Liver (tissue), 9 donors: ENCODE data around the gene SPHK1. TPM values are rescaled to one million over a fixed set of nuclear protein-coding genes. Genes with fewer than 3 reads are reported as not detected.

ENCODE experiments used
- DNase-seq: peaks from one replicate; pipeline ENCODE4 v3.0.0-alpha.2; 2017; ENCODE audit warnings: low spot score
- H3K27ac ChIP-seq, 2 donors: one replicate each; pipeline ENCODE4 v1.7.0; 2013; ENCODE audit warnings: inconsistent platforms in 2 of 2, low read length in 2 of 2, control low read depth in 1 of 2, low read depth in 1 of 2, mild to moderate bottlenecking in 1 of 2
- H3K27me3 ChIP-seq, 4 donors: one replicate each; pipeline versions ENCODE4 v1.6.1 to v1.7.0; 2013; ENCODE audit warnings: low read length in 3 of 4, inconsistent platforms in 1 of 4, mild to moderate bottlenecking in 1 of 4, moderate library complexity in 1 of 4; ENCODE audit not compliant: control insufficient read depth in 4 of 4, insufficient read depth in 4 of 4
- H3K36me3 ChIP-seq, 4 donors: one replicate each; pipeline versions ENCODE4 v1.6.1 to v1.7.0; 2013; ENCODE audit warnings: low read length in 3 of 4, mild to moderate bottlenecking in 3 of 4, low read depth in 1 of 4, moderate library complexity in 1 of 4; ENCODE audit not compliant: control insufficient read depth in 4 of 4, insufficient read depth in 3 of 4
- H3K4me1 ChIP-seq, 4 donors: one replicate each; pipeline versions ENCODE4 v1.6.1 to v1.7.0; 2013; ENCODE audit warnings: low read length in 3 of 4, mild to moderate bottlenecking in 3 of 4, moderate library complexity in 1 of 4; ENCODE audit not compliant: control insufficient read depth in 4 of 4, insufficient read depth in 4 of 4
- H3K4me3 ChIP-seq, 3 donors: one replicate each; pipeline versions ENCODE4 v1.6.1 to v1.7.0; 2013; ENCODE audit warnings: low read length in 3 of 3, control low read depth in 1 of 3, low read depth in 1 of 3, mild to moderate bottlenecking in 1 of 3
- H3K9ac ChIP-seq, 2 donors: one replicate each; pipeline ENCODE4 v1.7.0; 2013; ENCODE audit warnings: low read length in 2 of 2, mild to moderate bottlenecking in 2 of 2, moderate library complexity in 2 of 2, control low read depth in 1 of 2, low read depth in 1 of 2
- H3K9me3 ChIP-seq, 4 donors: one replicate each; pipeline versions ENCODE4 v1.6.1 to v1.7.0; 2013; ENCODE audit warnings: low read length in 3 of 4; ENCODE audit not compliant: control insufficient read depth in 4 of 4
- ATF3 ChIP-seq: IDR thresholded peaks from 2 replicates; pipeline ENCODE4 v1.6.1; 2016; ENCODE audit warnings: antibody characterized with exemption
- CTCF ChIP-seq: fragments of 150-350 bp; IDR thresholded peaks from 2 replicates; pipeline ENCODE4 v1.5.1; 2017; ENCODE audit warnings: improper control_type of control experiment, low read depth, low read length; ENCODE audit not compliant: missing input control
- EGR1 ChIP-seq, 2 donors: IDR thresholded peaks; 2 replicates each; pipeline ENCODE4 v1.6.1; 2016 to 2018; ENCODE audit warnings: antibody characterized with exemption in 2 of 2, low read depth in 2 of 2
- FOXA1 ChIP-seq: IDR thresholded peaks from 2 replicates; pipeline ENCODE4 v1.6.1; 2016; ENCODE audit warnings: antibody characterized with exemption
- FOXA2 ChIP-seq: IDR thresholded peaks from 2 replicates; pipeline ENCODE4 v1.6.1; 2016; ENCODE audit warnings: antibody characterized with exemption
- GABPA ChIP-seq, 2 donors: IDR thresholded peaks in 1 of 2; conservative IDR thresholded peaks in 1 of 2; 2 replicates each; pipeline ENCODE4 v1.6.1; 2016; ENCODE audit warnings: antibody characterized with exemption in 2 of 2, mild to moderate bottlenecking in 1 of 2, moderate library complexity in 1 of 2
- HNF4A ChIP-seq, 2 donors: conservative IDR thresholded peaks; 2 replicates each; pipeline ENCODE4 v1.6.1; 2016; ENCODE audit warnings: antibody characterized with exemption in 2 of 2, mild to moderate bottlenecking in 2 of 2
- HNF4G ChIP-seq: IDR thresholded peaks from 2 replicates; pipeline ENCODE4 v1.6.1; 2016; ENCODE audit warnings: antibody characterized with exemption
- JUND ChIP-seq, 2 donors: IDR thresholded peaks; 2 replicates each; pipeline ENCODE4 v1.6.1; 2016; ENCODE audit warnings: antibody characterized with exemption in 2 of 2
- MAX ChIP-seq: IDR thresholded peaks from 2 replicates; pipeline ENCODE4 v1.6.1; 2016; ENCODE audit warnings: antibody characterized with exemption
- NR2F2 ChIP-seq: IDR thresholded peaks from 2 replicates; pipeline ENCODE4 v1.6.1; 2016; ENCODE audit warnings: antibody characterized with exemption
- RAD21 ChIP-seq, 2 donors: IDR thresholded peaks; 2 replicates each; pipeline ENCODE4 v1.6.1; 2016; ENCODE audit warnings: antibody characterized with exemption in 2 of 2, mild to moderate bottlenecking in 2 of 2
- REST ChIP-seq: IDR thresholded peaks from 2 replicates; pipeline ENCODE4 v1.6.1; 2016; ENCODE audit warnings: antibody characterized with exemption, mild to moderate bottlenecking
- RXRA ChIP-seq, 2 donors: IDR thresholded peaks; 2 replicates each; pipeline ENCODE4 v1.6.1; 2017 to 2018; ENCODE audit warnings: antibody characterized with exemption in 2 of 2, mild to moderate bottlenecking in 1 of 2
- SP1 ChIP-seq: IDR thresholded peaks from 2 replicates; pipeline ENCODE4 v1.6.1; 2018; ENCODE audit warnings: antibody characterized with exemption, mild to moderate bottlenecking
- TAF1 ChIP-seq: conservative IDR thresholded peaks from 2 replicates; pipeline ENCODE4 v1.6.1; 2016; ENCODE audit warnings: antibody characterized with exemption, mild to moderate bottlenecking
- YY1 ChIP-seq: IDR thresholded peaks from 2 replicates; pipeline ENCODE4 v1.6.1; 2016; ENCODE audit warnings: antibody characterized with exemption, mild to moderate bottlenecking
- ZBTB33 ChIP-seq: IDR thresholded peaks from 2 replicates; pipeline ENCODE4 v1.6.1; 2016; ENCODE audit warnings: antibody characterized with exemption
- WGBS: extraction: QIAGEN DNeasy Blood & Tissue Kit; methylation state at CpG from one replicate; pipeline ENCODE4 v1.1.7; 2013; 5-methylcytosine and 5-hydroxymethylcytosine counted together
- polyA plus RNA-seq, 2 donors: library from polyadenylated mRNA; stranded (reverse) in 1 of 2; unstranded in 1 of 2; fragments of 200-250 nt in 1 of 2; fragments of >200 nt in 1 of 2; fragmentation: Nextera tagmentation in 1 of 2; extraction: Ambion mirVana in 1 of 2; gene quantifications; one replicate each; pipeline versions ENCODE4 v1.2.1 to v1.2.3, GENCODE V29; 2013 to 2015
- total RNA-seq, 2 donors: library from RNA; depleted of rRNA; stranded (reverse); fragments of >200 nt; gene quantifications; one replicate each; pipeline ENCODE4 v1.2.3, GENCODE V29; 2014
- donor health status: healthy.
- donor health status: healthy.
- donor health status: healthy.
- donor health status: healthy.
- donor health status: healthy.

The SPHK1 gene
- total and polyA plus RNA-seq, 4 donors: 0.89 to 11.4 (median 1.1) TPM

GRCh38 chr17:76422406-76422805 lies 38.0 kb downstream of the SPHK1 start:
- H3K27ac ChIP-seq: no peak overlapping the region
- no peaks in the 10 kb centered on the region for H3K27me3 ChIP-seq
- TF ChIP-seq TAF1 (no peak), RAD21 (IDR thresholded peaks at IDR 0.05) (no peak), ATF3 (no peak), FOXA1 (no peak), REST (no peak), NR2F2 (no peak), EGR1 (IDR thresholded peaks at IDR 0.05; ENCODE audit: low read depth in 2 of 2) (no peak), CTCF (no peak), YY1 (no peak), HNF4A (conservative IDR thresholded peaks at IDR 0.05) (no peak), GABPA (IDR thresholded peaks at IDR 0.05 in 1 of 2, conservative IDR thresholded peaks at IDR 0.05 in 1 of 2) (no peak), HNF4G (no peak), JUND (IDR thresholded peaks at IDR 0.05) (no peak), ZBTB33 (no peak), RXRA (IDR thresholded peaks at IDR 0.05) (no peak), SP1 (no peak), MAX (no peak)
- 98% methylated on average over 8 of the region's 8 CpGs for WGBS
- H3K9ac ChIP-seq: no peak overlapping the region
- DNase-seq: no peak
- no peaks in the 10 kb centered on the region for H3K36me3 ChIP-seq
- no peaks in the 10 kb centered on the region for H3K9me3 ChIP-seq
- peaks cover 0 to 8% (median 0%) of the 10 kb centered on the region in 4 donors for H3K4me1 ChIP-seq
- H3K4me3 ChIP-seq: no peak overlapping the region

- DNase-seq: no peak
- no peaks in the 10 kb centered on the region for H3K27me3 ChIP-seq
- peaks cover 0 to 8% (median 0%) of the 10 kb centered on the region in 4 donors for H3K4me1 ChIP-seq
- 95% methylated on average over 6 of the region's 6 CpGs for WGBS
- H3K4me3 ChIP-seq: no peak overlapping the region
- H3K9ac ChIP-seq: no peak overlapping the region
- TF ChIP-seq ZBTB33 (no peak), SP1 (no peak), FOXA2 (no peak), NR2F2 (no peak), EGR1 (IDR thresholded peaks at IDR 0.05; ENCODE audit: low read depth in 2 of 2) (no peak), CTCF (no peak), MAX (no peak), ATF3 (no peak)
- H3K9me3 ChIP-seq: no peaks in the 10 kb centered on the region
- H3K27ac ChIP-seq: no peak overlapping the region
- no peaks in the 10 kb centered on the region for H3K36me3 ChIP-seq
Measured at GRCh38 chr17:76422860-76423259, 38.5 kb downstream of the SPHK1 start.
